Gastrocnemius medialis (tissue), 4 donors: ENCODE results near the gene PIH1D2.

ENCODE experiments used
- POLR2A ChIP-seq, 2 donors: fragments of 450-650 bp; IDR thresholded peaks; one replicate each; pipeline ENCODE4 v1.6.1; 2017; ENCODE audit warnings: antibody characterized with exemption in 2 of 2, mild to moderate bottlenecking in 2 of 2, moderate library complexity in 2 of 2
- TF ChIP-seq, protein P1 (sequence below), 5 experiments: fragments of 450-650 bp in 3 of 5; fragments of 200-600 bp in 2 of 5; sonication (generic) in 2 of 5; IDR thresholded peaks in 4 of 5; conservative IDR thresholded peaks in 1 of 5; 1 replicate in 4 of 5; 2 replicates in 1 of 5; pipeline ENCODE4 v1.5.1; 2016 to 2019; ENCODE audit warnings: antibody characterized with exemption in 5 of 5, mild to moderate bottlenecking in 3 of 5, moderate library complexity in 3 of 5

DNA sequence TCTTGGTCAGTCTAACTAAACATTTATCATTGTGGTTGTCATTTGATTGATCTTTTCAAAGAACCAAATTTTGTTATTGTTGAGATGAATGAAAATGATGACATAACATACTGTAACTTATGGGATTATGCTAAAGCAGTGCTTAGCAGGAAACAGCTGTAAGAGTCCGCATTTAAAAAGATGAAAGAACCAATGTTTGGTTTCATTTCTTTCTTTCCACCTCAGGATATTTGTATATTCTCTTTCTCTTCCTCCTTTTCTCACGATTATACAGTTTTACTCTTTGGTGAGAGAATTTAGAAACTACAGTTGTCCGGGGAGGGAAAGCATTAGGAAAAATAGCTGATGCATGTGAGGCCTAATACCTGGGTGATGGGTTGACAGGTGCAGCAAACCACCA lies 23.1 kb downstream of the PIH1D2 start:
- TF ChIP-seq, protein P1, sequence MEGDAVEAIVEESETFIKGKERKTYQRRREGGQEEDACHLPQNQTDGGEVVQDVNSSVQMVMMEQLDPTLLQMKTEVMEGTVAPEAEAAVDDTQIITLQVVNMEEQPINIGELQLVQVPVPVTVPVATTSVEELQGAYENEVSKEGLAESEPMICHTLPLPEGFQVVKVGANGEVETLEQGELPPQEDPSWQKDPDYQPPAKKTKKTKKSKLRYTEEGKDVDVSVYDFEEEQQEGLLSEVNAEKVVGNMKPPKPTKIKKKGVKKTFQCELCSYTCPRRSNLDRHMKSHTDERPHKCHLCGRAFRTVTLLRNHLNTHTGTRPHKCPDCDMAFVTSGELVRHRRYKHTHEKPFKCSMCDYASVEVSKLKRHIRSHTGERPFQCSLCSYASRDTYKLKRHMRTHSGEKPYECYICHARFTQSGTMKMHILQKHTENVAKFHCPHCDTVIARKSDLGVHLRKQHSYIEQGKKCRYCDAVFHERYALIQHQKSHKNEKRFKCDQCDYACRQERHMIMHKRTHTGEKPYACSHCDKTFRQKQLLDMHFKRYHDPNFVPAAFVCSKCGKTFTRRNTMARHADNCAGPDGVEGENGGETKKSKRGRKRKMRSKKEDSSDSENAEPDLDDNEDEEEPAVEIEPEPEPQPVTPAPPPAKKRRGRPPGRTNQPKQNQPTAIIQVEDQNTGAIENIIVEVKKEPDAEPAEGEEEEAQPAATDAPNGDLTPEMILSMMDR (IDR thresholded peaks at IDR 0.05 in 4 of 5, conservative IDR thresholded peaks at IDR 0.05 in 1 of 5): no peak
- no peak for TF ChIP-seq POLR2A (IDR thresholded peaks at IDR 0.05)
